GM12878 (cell line): ENCODE results near the gene C5. TPM values are rescaled to one million over a fixed set of nuclear protein-coding genes. Genes with fewer than 3 reads are reported as not detected.

Experiments used
- ATAC-seq: fragments of 200-7000 bp; cut with Tn5 transposase; 3 replicates; pipeline ENCODE4 v1.9.1; 2020; ENCODE audit warnings: mild to moderate bottlenecking, moderate library complexity
- BruUV-seq: library from RNA; stranded (reverse); fragments of 400-500 nt; replicated peaks from 2 replicates; lab custom pipeline; 2021; lab: Mats Ljungman, UMichigan
- CTCF ChIA-PET: fragments of 300-600 bp; sonication (Branson Sonifier 250); formaldehyde crosslinking; extraction: SDS; loops from one replicate; lab custom pipeline; 2021; ENCODE audit warnings: inconsistent platforms; lab: Yijun Ruan, JAX
- POLR2A ChIA-PET: fragments of 350-600 bp; formaldehyde crosslinking; extraction: SDS; loops from one replicate; lab custom pipeline; 2021; ENCODE audit warnings: inconsistent platforms; lab: Charles Lee
- RAD21 ChIA-PET: fragments of 300-600 bp; sonication (Branson Sonifier 250); formaldehyde crosslinking; loops from one replicate; lab custom pipeline; 2023; ENCODE audit warnings: antibody characterized with exemption; ENCODE audit not compliant: unreplicated experiment; lab: Charles Lee
- SMC1A ChIA-PET: fragments of 300-600 bp; sonication (Branson Sonifier 250); formaldehyde crosslinking; loops from one replicate; lab custom pipeline; 2023; ENCODE audit not compliant: unreplicated experiment, uncharacterized antibody; lab: Charles Lee
- DNase-seq: peaks from one replicate; pipeline ENCODE4 v3.0.0-alpha.2; 2011; ENCODE audit warnings: low read depth, low spot score
- FAIRE-seq: peaks from 3 replicates; lab custom pipeline; 2011; peaks lifted over from hg19 to GRCh38; lab: Jason Lieb, UNC
- H2AFZ ChIP-seq: 2 replicates; pipeline ENCODE4 v1.6.0; 2011; ENCODE audit warnings: low read depth, low read length, control low read depth; ENCODE audit not compliant: control insufficient read depth
- H3K27ac ChIP-seq: 2 replicates; pipeline ENCODE4 v1.5.1; 2011; ENCODE audit warnings: control low read depth; ENCODE audit not compliant: control insufficient read depth, insufficient read depth
- H3K27me3 ChIP-seq, 2 experiments: replicated peaks in 1 of 2; 2 replicates each; pipeline versions ENCODE4 v1.6.0 to v1.6.1; 2011; ENCODE audit warnings: low read length in 1 of 2; ENCODE audit not compliant: control insufficient read depth in 2 of 2, insufficient read depth in 2 of 2
- H3K36me3 ChIP-seq, 2 experiments: 2 replicates each; pipeline ENCODE4 v1.5.1; 2011; ENCODE audit warnings: low read length in 1 of 2; ENCODE audit not compliant: control insufficient read depth in 2 of 2, insufficient read depth in 2 of 2
- H3K4me1 ChIP-seq: 2 replicates; pipeline ENCODE4 v1.6.1; 2011; ENCODE audit warnings: mild to moderate bottlenecking, low read length, moderate library complexity, mixed read lengths; ENCODE audit not compliant: control insufficient read depth, insufficient read depth
- H3K4me2 ChIP-seq: 2 replicates; pipeline ENCODE4 v1.6.0; 2011; ENCODE audit warnings: control low read depth; ENCODE audit not compliant: control insufficient read depth, insufficient read depth
- H3K4me3 ChIP-seq: fragments of 200-600 bp; sonication (generic); 2 replicates; pipeline ENCODE4 v1.5.1; 2016
- H3K79me2 ChIP-seq: 2 replicates; pipeline ENCODE4 v1.6.0; 2011; ENCODE audit warnings: low read length; ENCODE audit not compliant: control insufficient read depth, insufficient read depth
- H3K9ac ChIP-seq: 2 replicates; pipeline ENCODE4 v1.8.0; 2011; ENCODE audit warnings: low read length, control low read depth, mixed read lengths; ENCODE audit not compliant: control insufficient read depth, insufficient read depth
- H3K9me3 ChIP-seq: replicated peaks from 3 replicates; pipeline ENCODE4 v1.5.1; 2011; ENCODE audit warnings: mild to moderate bottlenecking, low read length; ENCODE audit not compliant: control insufficient read depth, insufficient read depth
- H4K20me1 ChIP-seq: 2 replicates; pipeline ENCODE4 v1.6.0; 2011; ENCODE audit not compliant: control insufficient read depth, insufficient read depth
- ATF7 ChIP-seq: fragments of 450-650 bp; IDR thresholded peaks from 2 replicates; pipeline ENCODE4 v1.6.1; 2016; ENCODE audit warnings: low read depth, mild to moderate bottlenecking
- BHLHE40 ChIP-seq, 2 experiments: fragments of 450-650 bp in 1 of 2; IDR thresholded peaks; 2 replicates each; pipeline ENCODE4 v1.6.1; 2011 to 2017; ENCODE audit warnings: low read depth in 2 of 2, borderline replicate concordance in 1 of 2, improper control_type of control experiment in 1 of 2, low read length in 1 of 2, mild to moderate bottlenecking in 1 of 2
- CHD2 ChIP-seq: IDR thresholded peaks from 2 replicates; pipeline ENCODE4 v1.6.1; 2011; ENCODE audit warnings: low read depth, low read length, improper control_type of control experiment, borderline replicate concordance
- HDAC6 ChIP-seq: fragments of 200-600 bp; sonication (generic); IDR thresholded peaks from one replicate; pipeline ENCODE4 v1.8.0; 2017; ENCODE audit warnings: antibody characterized with exemption; ENCODE audit not compliant: unreplicated experiment
- MEF2B ChIP-seq: fragments of 450-650 bp; IDR thresholded peaks from 2 replicates; pipeline ENCODE4 v1.6.1; 2018; ENCODE audit warnings: mild to moderate bottlenecking, moderate library complexity; ENCODE audit not compliant: partially characterized antibody, poor library complexity, severe bottlenecking
- MXI1 ChIP-seq: fragments of 150-350 bp; IDR thresholded peaks from 2 replicates; pipeline ENCODE4 v1.6.1; 2011; ENCODE audit warnings: low read depth, mild to moderate bottlenecking, inconsistent platforms, low read length, improper control_type of control experiment
- MYC ChIP-seq: IDR thresholded peaks from 2 replicates; pipeline ENCODE4 v1.6.1; 2011; ENCODE audit warnings: mild to moderate bottlenecking, low read length, moderate library complexity, inconsistent platforms; ENCODE audit not compliant: insufficient read depth, insufficient replicate concordance, insufficient read length, severe bottlenecking
- NR2C1 ChIP-seq: fragments of 450-650 bp; IDR thresholded peaks from 2 replicates; pipeline ENCODE4 v1.6.1; 2017; ENCODE audit warnings: antibody characterized with exemption, mild to moderate bottlenecking, moderate library complexity
- PAX8 ChIP-seq: fragments of 450-650 bp; IDR thresholded peaks from 2 replicates; pipeline ENCODE4 v1.6.1; 2017; ENCODE audit warnings: mild to moderate bottlenecking, moderate library complexity
- SMAD5 ChIP-seq: IDR thresholded peaks from 2 replicates; pipeline ENCODE4 v1.6.1; 2016; ENCODE audit warnings: antibody characterized with exemption, low read depth
- WRNIP1 ChIP-seq: IDR thresholded peaks from 2 replicates; pipeline ENCODE4 v1.6.1; 2011; ENCODE audit warnings: low read depth, low read length, improper control_type of control experiment, borderline replicate concordance
- WGBS: methylation state at CpG from one replicate; pipeline ENCODE4 v1.1.6; 2016; ENCODE audit warnings: low lambda C conversion rate; ENCODE audit not compliant: insufficient replicate concordance, insufficient coverage; ENCODE audit errors: missing lambda C conversion rate; 5-methylcytosine and 5-hydroxymethylcytosine counted together
- in situ Hi-C: fragments of 300-500 bp; cut with MboI; formaldehyde crosslinking; loops from 9 replicates; pipeline ENCODE4 v1.14.3; 2018; ENCODE audit warnings: mixed read lengths
- intact Hi-C: fragments of 100-400 bp; cut with micrococcal nuclease; formaldehyde crosslinking; loops from one replicate; pipeline ENCODE4 v1.14.2; 2022; ENCODE audit not compliant: unreplicated experiment
- polyA plus RNA-seq, 11 experiments: library from polyadenylated mRNA; depleted of rRNA in 4 of 11; unstranded in 6 of 11; stranded (reverse) in 5 of 11; fragments of >200 nt; fragmentation: Nextera tagmentation in 4 of 11; fragmentation: Illumina TruSeq in 1 of 11; extraction: Ambion mirVana in 4 of 11; extraction: Trizol in 1 of 11; gene quantifications; 1 replicate in 1 of 11; 2 replicates in 10 of 11; pipeline versions ENCODE4 v1.2.1 to v1.2.3, GENCODE V29; 2011 to 2016; ENCODE audit warnings: inconsistent platforms in 2 of 11, missing spikeins in 2 of 11, low read depth in 1 of 11
- total RNA-seq, 4 experiments: library from RNA; depleted of rRNA in 3 of 4; stranded (reverse); fragments of >200 nt in 3 of 4; fragmentation: Illumina TruSeq in 1 of 4; extraction: Trizol in 1 of 4; gene quantifications; 2 replicates each; pipeline versions ENCODE4 v1.2.1 to v1.2.3, GENCODE V29; 2013 to 2021
- TF ChIP-seq, protein P1 (sequence below): IDR thresholded peaks from 2 replicates; pipeline ENCODE4 v1.6.1; 2011; ENCODE audit warnings: low read depth, mild to moderate bottlenecking, low read length, moderate library complexity, borderline replicate concordance; ENCODE audit errors: extremely low read depth
- TF ChIP-seq, protein P2 (sequence below): IDR thresholded peaks from 2 replicates; pipeline ENCODE4 v1.6.1; 2012; ENCODE audit warnings: low read depth, low read length, improper control_type of control experiment
- TF ChIP-seq, protein P3 (sequence below): fragments of 450-650 bp; IDR thresholded peaks from 2 replicates; pipeline ENCODE4 v1.6.1; 2017; ENCODE audit warnings: mild to moderate bottlenecking, moderate library complexity
- TF ChIP-seq, protein P4 (sequence below): fragments of 450-650 bp; IDR thresholded peaks from 2 replicates; pipeline ENCODE4 v1.6.1; 2018; ENCODE audit warnings: borderline replicate concordance, mild to moderate bottlenecking; ENCODE audit not compliant: partially characterized antibody

C5 gene
- total and polyA plus RNA-seq, 10 of the 15 experiments (the other 5 are each of a cell fraction or from before 2014, with no cell fraction given), result 0.39 to 2.2 (median 1.2) TPM

- H3K27me3 ChIP-seq, result no peaks in the 10 kb centered on the region
- ChIA-PET POLR2A (interaction anchor here (0.5 to 18.1 kb wide), 12 partner anchors 8 to 195 kb away, joined by 3 to 383 read pairs (median 6); no protein-coding TSS in a partner anchor), RAD21 (interaction anchor here (0.7 to 11.9 kb wide), 12 partner anchors 8 to 145 kb away, joined by 3 to 196 read pairs (median 4); partner anchors contain the start of gene PHF19), SMC1A (interaction anchor here (1.0 to 26.1 kb wide), 9 partner anchors 10 to 133 kb away, joined by 3 to 522 read pairs (median 5); partner anchors contain the start of gene FBXW2), CTCF (interaction anchor here (0.7 to 7.6 kb wide), 10 partner anchors 8 to 171 kb away, joined by 3 to 110 read pairs (median 4); no protein-coding TSS in a partner anchor)
- H3K9me3 ChIP-seq, result no peaks in the 10 kb centered on the region
- H3K9ac ChIP-seq, result peak within 1 kb of the TSS; percentile 99
- peaks cover 0 to 2% of the 10 kb centered on the region in 2 experiments; a peak in 2 of 4 replicates for H3K36me3 ChIP-seq
- H3K4me1 ChIP-seq, result peaks cover 43% of the 10 kb centered on the region
- H2AFZ ChIP-seq, result no peak within 1 kb of the TSS
- FAIRE-seq, result no peak
- peak within 1 kb of the TSS; percentile 38 for H3K4me2 ChIP-seq
- no peaks in the 10 kb centered on the region for H4K20me1 ChIP-seq
- intact Hi-C loops (loop anchor here (2.0 to 10.0 kb wide), 3 partner anchors 34 to 342 kb away; partner anchors contain the start of gene CDK5RAP2), in situ Hi-C loops (no loop called here)
- BruUV-seq, result TSS peak; percentile 68
- no peak for DNase-seq
- peak within 1 kb of the TSS; percentile 99 for H3K27ac ChIP-seq
- H3K4me3 ChIP-seq, result peak within 1 kb of the TSS; percentile 88
- 0% methylated on average over 6 of the region's 6 CpGs for WGBS
- ATAC-seq, result peak; percentile 14
- peaks cover 89% of the 10 kb centered on the region for H3K79me2 ChIP-seq
- TF ChIP-seq BHLHE40 (IDR thresholded peaks at IDR 0.05; ENCODE audit: borderline replicate concordance in 1 of 2, low read depth in 2 of 2, low read length in 1 of 2) (peak; percentile 60 to 65; a peak in 3 of 4 replicates), CHD2 (0 out of 2 replicates have a peak, but pooled peaks have one; percentile 1), PAX8 (no peak), SMAD5 (no peak), MYC (no peak), HDAC6 (no peak), WRNIP1 (peak; percentile 91; the same call in 1 of the 2 replicates), NR2C1 (no peak), MEF2B (peak; percentile 48), ATF7 (no peak), MXI1 (no peak)
- TF ChIP-seq, protein P1, sequence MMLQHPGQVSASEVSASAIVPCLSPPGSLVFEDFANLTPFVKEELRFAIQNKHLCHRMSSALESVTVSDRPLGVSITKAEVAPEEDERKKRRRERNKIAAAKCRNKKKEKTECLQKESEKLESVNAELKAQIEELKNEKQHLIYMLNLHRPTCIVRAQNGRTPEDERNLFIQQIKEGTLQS, result no peak
- TF ChIP-seq, protein P2, sequence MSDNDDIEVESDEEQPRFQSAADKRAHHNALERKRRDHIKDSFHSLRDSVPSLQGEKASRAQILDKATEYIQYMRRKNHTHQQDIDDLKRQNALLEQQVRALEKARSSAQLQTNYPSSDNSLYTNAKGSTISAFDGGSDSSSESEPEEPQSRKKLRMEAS, result 0 out of 2 replicates have a peak, but pooled peaks have one; percentile 9
- TF ChIP-seq, protein P3, sequence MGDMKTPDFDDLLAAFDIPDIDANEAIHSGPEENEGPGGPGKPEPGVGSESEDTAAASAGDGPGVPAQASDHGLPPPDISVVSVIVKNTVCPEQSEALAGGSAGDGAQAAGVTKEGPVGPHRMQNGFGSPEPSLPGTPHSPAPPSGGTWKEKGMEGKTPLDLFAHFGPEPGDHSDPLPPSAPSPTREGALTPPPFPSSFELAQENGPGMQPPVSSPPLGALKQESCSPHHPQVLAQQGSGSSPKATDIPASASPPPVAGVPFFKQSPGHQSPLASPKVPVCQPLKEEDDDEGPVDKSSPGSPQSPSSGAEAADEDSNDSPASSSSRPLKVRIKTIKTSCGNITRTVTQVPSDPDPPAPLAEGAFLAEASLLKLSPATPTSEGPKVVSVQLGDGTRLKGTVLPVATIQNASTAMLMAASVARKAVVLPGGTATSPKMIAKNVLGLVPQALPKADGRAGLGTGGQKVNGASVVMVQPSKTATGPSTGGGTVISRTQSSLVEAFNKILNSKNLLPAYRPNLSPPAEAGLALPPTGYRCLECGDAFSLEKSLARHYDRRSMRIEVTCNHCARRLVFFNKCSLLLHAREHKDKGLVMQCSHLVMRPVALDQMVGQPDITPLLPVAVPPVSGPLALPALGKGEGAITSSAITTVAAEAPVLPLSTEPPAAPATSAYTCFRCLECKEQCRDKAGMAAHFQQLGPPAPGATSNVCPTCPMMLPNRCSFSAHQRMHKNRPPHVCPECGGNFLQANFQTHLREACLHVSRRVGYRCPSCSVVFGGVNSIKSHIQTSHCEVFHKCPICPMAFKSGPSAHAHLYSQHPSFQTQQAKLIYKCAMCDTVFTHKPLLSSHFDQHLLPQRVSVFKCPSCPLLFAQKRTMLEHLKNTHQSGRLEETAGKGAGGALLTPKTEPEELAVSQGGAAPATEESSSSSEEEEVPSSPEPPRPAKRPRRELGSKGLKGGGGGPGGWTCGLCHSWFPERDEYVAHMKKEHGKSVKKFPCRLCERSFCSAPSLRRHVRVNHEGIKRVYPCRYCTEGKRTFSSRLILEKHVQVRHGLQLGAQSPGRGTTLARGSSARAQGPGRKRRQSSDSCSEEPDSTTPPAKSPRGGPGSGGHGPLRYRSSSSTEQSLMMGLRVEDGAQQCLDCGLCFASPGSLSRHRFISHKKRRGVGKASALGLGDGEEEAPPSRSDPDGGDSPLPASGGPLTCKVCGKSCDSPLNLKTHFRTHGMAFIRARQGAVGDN, result peak; percentile 39; the same call in 1 of the 2 replicates
- TF ChIP-seq, protein P4, sequence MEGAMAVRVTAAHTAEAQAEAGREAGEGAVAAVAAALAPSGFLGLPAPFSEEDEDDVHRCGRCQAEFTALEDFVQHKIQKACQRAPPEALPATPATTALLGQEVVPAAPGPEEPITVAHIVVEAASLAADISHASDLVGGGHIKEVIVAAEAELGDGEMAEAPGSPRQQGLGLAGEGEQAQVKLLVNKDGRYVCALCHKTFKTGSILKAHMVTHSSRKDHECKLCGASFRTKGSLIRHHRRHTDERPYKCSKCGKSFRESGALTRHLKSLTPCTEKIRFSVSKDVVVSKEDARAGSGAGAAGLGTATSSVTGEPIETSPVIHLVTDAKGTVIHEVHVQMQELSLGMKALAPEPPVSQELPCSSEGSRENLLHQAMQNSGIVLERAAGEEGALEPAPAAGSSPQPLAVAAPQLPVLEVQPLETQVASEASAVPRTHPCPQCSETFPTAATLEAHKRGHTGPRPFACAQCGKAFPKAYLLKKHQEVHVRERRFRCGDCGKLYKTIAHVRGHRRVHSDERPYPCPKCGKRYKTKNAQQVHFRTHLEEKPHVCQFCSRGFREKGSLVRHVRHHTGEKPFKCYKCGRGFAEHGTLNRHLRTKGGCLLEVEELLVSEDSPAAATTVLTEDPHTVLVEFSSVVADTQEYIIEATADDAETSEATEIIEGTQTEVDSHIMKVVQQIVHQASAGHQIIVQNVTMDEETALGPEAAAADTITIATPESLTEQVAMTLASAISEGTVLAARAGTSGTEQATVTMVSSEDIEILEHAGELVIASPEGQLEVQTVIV, result no peak
Measured at GRCh38 chr9:120926397-120926928, 123.6 kb downstream of the C5 start, which contains the start of gene TRAF1. Gene TRAF1, minus strand, starts transcription at chr9:120926796. Its CDS starts 721 bp downstream, at chr9:120926075.
